H1 (cell line): ENCODE data around the gene TFDP1. TPM values are rescaled to one million over a fixed set of nuclear protein-coding genes. Genes with fewer than 3 reads are reported as not detected.

Experiments
- CTCF ChIA-PET: fragments of 300-600 bp; sonication (Branson Sonifier 250); formaldehyde crosslinking; loops from one replicate; lab custom pipeline; 2021; ENCODE audit not compliant: partially characterized antibody; lab: Charles Lee
- POLR2A ChIA-PET: fragments of 300-600 bp; sonication (Branson Sonifier 250); formaldehyde crosslinking; loops from one replicate; lab custom pipeline; 2021; ENCODE audit warnings: inconsistent platforms; ENCODE audit not compliant: partially characterized antibody; lab: Charles Lee
- DNase-seq, 2 experiments: peaks; one replicate each; pipeline versions ENCODE4 v3.0.0 to v3.0.0-alpha.2; 2010 to 2022; ENCODE audit warnings: low spot score in 2 of 2, low read depth in 1 of 2, mixed read lengths in 1 of 2
- FAIRE-seq: peaks from 2 replicates; lab custom pipeline; 2011; peaks lifted over from hg19 to GRCh38; lab: Jason Lieb, UNC
- H2AFZ ChIP-seq: 2 replicates; pipeline ENCODE4 v1.8.1; 2012; ENCODE audit warnings: low read length, inconsistent platforms
- H2AK5ac ChIP-seq: 2 replicates; pipeline ENCODE4 v1.6.1; 2013; ENCODE audit warnings: low read depth, low read length
- H2BK120ac ChIP-seq: replicated peaks from 2 replicates; pipeline ENCODE3; 2013; ENCODE audit warnings: low read depth, low read length, inconsistent platforms
- H2BK12ac ChIP-seq: 2 replicates; pipeline ENCODE4 v1.6.1; 2013; ENCODE audit warnings: low read depth, low read length
- H2BK15ac ChIP-seq: 2 replicates; pipeline ENCODE4 v1.6.1; 2013; ENCODE audit warnings: low read length
- H2BK20ac ChIP-seq: 2 replicates; pipeline ENCODE4 v1.6.1; 2013; ENCODE audit warnings: low read length
- H2BK5ac ChIP-seq: 2 replicates; pipeline ENCODE4 v1.6.1; 2013; ENCODE audit warnings: low read depth, low read length
- H3K14ac ChIP-seq: 2 replicates; pipeline ENCODE4 v1.6.1; 2013; ENCODE audit warnings: inconsistent platforms; ENCODE audit not compliant: insufficient read length
- H3K18ac ChIP-seq: 2 replicates; pipeline ENCODE4 v1.6.1; 2013; ENCODE audit warnings: low read length; ENCODE audit errors: extremely low read depth
- H3K23ac ChIP-seq: 2 replicates; pipeline ENCODE4 v1.6.1; 2013; ENCODE audit warnings: inconsistent platforms; ENCODE audit not compliant: insufficient read length
- H3K23me2 ChIP-seq: 2 replicates; pipeline ENCODE4 v1.6.1; 2013; ENCODE audit warnings: low read depth, low read length
- H3K27ac ChIP-seq: 2 replicates; pipeline ENCODE4 v1.6.1; 2011; ENCODE audit warnings: low read depth, low read length, inconsistent platforms
- H3K27me3 ChIP-seq, 4 experiments: replicated peaks in 1 of 4; 1 replicate in 1 of 4; 2 replicates in 3 of 4; pipeline versions ENCODE4 v1.6.1 to v1.8.1; 2011 to 2013; ENCODE audit warnings: low read length in 3 of 4, mild to moderate bottlenecking in 3 of 4, inconsistent platforms in 2 of 4, mixed read lengths in 2 of 4, moderate library complexity in 1 of 4; ENCODE audit not compliant: control insufficient read depth in 3 of 4, insufficient read depth in 3 of 4; ENCODE audit errors: extremely low read depth in 1 of 4
- H3K36me3 ChIP-seq, 4 experiments: 2 replicates each; pipeline versions ENCODE4 v1.6.1 to v1.8.1; 2011 to 2013; ENCODE audit warnings: mild to moderate bottlenecking in 4 of 4, low read length in 3 of 4, moderate library complexity in 2 of 4, control low read depth in 1 of 4, inconsistent platforms in 1 of 4; ENCODE audit not compliant: insufficient read depth in 4 of 4, control insufficient read depth in 2 of 4
- H3K4ac ChIP-seq: replicated peaks from 2 replicates; pipeline ENCODE3; 2013; ENCODE audit warnings: low read length, low read depth, mixed read lengths, inconsistent platforms; ENCODE audit not compliant: insufficient read length
- H3K4me1 ChIP-seq, 4 experiments: replicated peaks in 1 of 4; 1 replicate in 1 of 4; 2 replicates in 3 of 4; pipeline versions ENCODE4 v1.6.1 to v1.8.1; 2011 to 2013; ENCODE audit warnings: low read length in 3 of 4, inconsistent platforms in 2 of 4, mixed read lengths in 1 of 4; ENCODE audit not compliant: insufficient read depth in 4 of 4, control insufficient read depth in 3 of 4
- H3K4me2 ChIP-seq, 2 experiments: 2 replicates each; pipeline versions ENCODE4 v1.6.1 to v1.8.1; 2011 to 2013; ENCODE audit warnings: low read depth in 2 of 2, low read length in 2 of 2, control low read depth in 1 of 2, inconsistent platforms in 1 of 2, mild to moderate bottlenecking in 1 of 2; ENCODE audit not compliant: insufficient read depth in 1 of 2
- H3K4me3 ChIP-seq, 4 experiments: fragments of 200-600, 300-600 bp in 1 of 4; sonication (generic), shearing (Covaris generic), sonication (Bioruptor Twin) in 1 of 4; 2 replicates each; pipeline versions ENCODE4 v1.5.1 to v1.8.1; 2011 to 2016; ENCODE audit warnings: low read length in 4 of 4, low read depth in 3 of 4, control low read depth in 2 of 4, inconsistent platforms in 2 of 4, mild to moderate bottlenecking in 2 of 4, mixed read lengths in 1 of 4, moderate library complexity in 1 of 4; ENCODE audit not compliant: insufficient read depth in 2 of 4; ENCODE audit errors: extremely low read depth in 1 of 4
- H3K56ac ChIP-seq: replicated peaks from 2 replicates; pipeline ENCODE3; 2013; ENCODE audit warnings: low read depth, mild to moderate bottlenecking, mixed read lengths, low read length, inconsistent platforms; ENCODE audit not compliant: insufficient read length
- H3K79me1 ChIP-seq: 2 replicates; pipeline ENCODE4 v1.6.1; 2013; ENCODE audit warnings: low read depth, low read length, control low read depth
- H3K79me2 ChIP-seq, 2 experiments: 2 replicates each; pipeline versions ENCODE4 v1.6.1 to v1.8.1; 2012 to 2013; ENCODE audit warnings: low read length in 2 of 2, mild to moderate bottlenecking in 2 of 2, inconsistent platforms in 1 of 2; ENCODE audit not compliant: insufficient read depth in 2 of 2, control insufficient read depth in 1 of 2
- H3K9ac ChIP-seq, 4 experiments: replicated peaks in 1 of 4; 1 replicate in 1 of 4; 2 replicates in 3 of 4; pipeline versions ENCODE4 v1.6.1 to v1.8.1; 2011 to 2013; ENCODE audit warnings: low read depth in 3 of 4, low read length in 3 of 4, control low read depth in 2 of 4, mild to moderate bottlenecking in 2 of 4, moderate library complexity in 2 of 4, inconsistent platforms in 1 of 4; ENCODE audit errors: extremely low read depth in 1 of 4
- H3K9me3 ChIP-seq, 2 experiments: 2 replicates each; pipeline versions ENCODE4 v1.6.1 to v1.8.1; 2012 to 2013; ENCODE audit warnings: mild to moderate bottlenecking in 2 of 2, moderate library complexity in 2 of 2, control low read depth in 1 of 2, inconsistent platforms in 1 of 2, low read depth in 1 of 2, low read length in 1 of 2, mixed read lengths in 1 of 2; ENCODE audit not compliant: insufficient read depth in 2 of 2
- H4K20me1 ChIP-seq, 2 experiments: replicated peaks in 1 of 2; 2 replicates each; pipeline versions ENCODE3 to v1.8.1; 2011 to 2013; ENCODE audit warnings: inconsistent platforms in 2 of 2, low read length in 2 of 2, mild to moderate bottlenecking in 1 of 2; ENCODE audit not compliant: insufficient read depth in 2 of 2, control insufficient read depth in 1 of 2
- H4K5ac ChIP-seq: 2 replicates; pipeline ENCODE4 v1.6.1; 2013; ENCODE audit warnings: low read length, low read depth, mixed read lengths, inconsistent platforms; ENCODE audit not compliant: insufficient read length
- H4K8ac ChIP-seq: 2 replicates; pipeline ENCODE4 v1.8.0; 2013; ENCODE audit warnings: mild to moderate bottlenecking, moderate library complexity, low read length, inconsistent platforms; ENCODE audit not compliant: insufficient read depth; ENCODE audit errors: extremely low read depth
- H4K91ac ChIP-seq: replicated peaks from 2 replicates; pipeline ENCODE3; 2013; ENCODE audit warnings: low read length, mixed read lengths, inconsistent platforms; ENCODE audit not compliant: insufficient read length
- ASH2L ChIP-seq: fragments of 200-600, 300-600 bp; sonication (generic); IDR thresholded peaks from one replicate; pipeline ENCODE4 v1.7.1; 2017; ENCODE audit warnings: low read length
- KDM4A ChIP-seq: IDR thresholded peaks from one replicate; pipeline ENCODE4 v1.7.1; 2012; ENCODE audit warnings: low read depth, mild to moderate bottlenecking, moderate library complexity, low read length, inconsistent platforms; ENCODE audit not compliant: severe bottlenecking
- MAFK ChIP-seq: IDR thresholded peaks from 2 replicates; pipeline ENCODE4 v1.6.1; 2012; ENCODE audit warnings: low read depth, mild to moderate bottlenecking, improper control_type of control experiment, low read length
- MAX ChIP-seq: IDR thresholded peaks from 2 replicates; pipeline ENCODE4 v1.6.1; 2012; ENCODE audit warnings: inconsistent platforms
- NRF1 ChIP-seq: IDR thresholded peaks from 2 replicates; pipeline ENCODE4 v1.6.1; 2011; ENCODE audit warnings: mild to moderate bottlenecking, low read depth, low read length, improper control_type of control experiment
- RAD21 ChIP-seq, 2 experiments: IDR thresholded peaks in 1 of 2; conservative IDR thresholded peaks in 1 of 2; 2 replicates each; pipeline ENCODE4 v1.6.1; 2011; ENCODE audit warnings: low read depth in 2 of 2, low read length in 2 of 2, improper control_type of control experiment in 1 of 2, inconsistent platforms in 1 of 2, mild to moderate bottlenecking in 1 of 2, moderate library complexity in 1 of 2
- RBBP5 ChIP-seq: IDR thresholded peaks from 2 replicates; pipeline ENCODE4 v1.7.1; 2012; ENCODE audit warnings: low read depth, mild to moderate bottlenecking, inconsistent platforms, low read length, moderate library complexity, borderline replicate concordance
- RFX5 ChIP-seq: IDR thresholded peaks from 2 replicates; pipeline ENCODE4 v1.6.1; 2011; ENCODE audit warnings: low read depth, low read length, improper control_type of control experiment, borderline replicate concordance
- RNF2 ChIP-seq: fragments of 200-900, 300-1000 bp; sonication (generic); IDR thresholded peaks from 2 replicates; pipeline ENCODE4 v1.7.1; 2016; ENCODE audit warnings: borderline replicate concordance, low read depth, mild to moderate bottlenecking, antibody characterized with exemption, low read length; ENCODE audit not compliant: poor library complexity, severe bottlenecking; ENCODE audit errors: missing control alignments
- RXRA ChIP-seq: IDR thresholded peaks from 2 replicates; pipeline ENCODE4 v1.6.1; 2011; ENCODE audit warnings: low read depth, mild to moderate bottlenecking, low read length, moderate library complexity; ENCODE audit not compliant: insufficient read depth
- TAF1 ChIP-seq: IDR thresholded peaks from 2 replicates; pipeline ENCODE4 v1.6.1; 2011; ENCODE audit warnings: mild to moderate bottlenecking, low read depth, low read length
- WGBS, 2 experiments: shearing (Covaris generic) in 1 of 2; methylation state at CpG; one replicate each; pipeline versions ENCODE4 v1.1.6 to v1.1.7; 2013 to 2015; ENCODE audit warnings: low lambda C conversion rate in 2 of 2, mixed read lengths in 2 of 2, inconsistent platforms in 1 of 2, low coverage in 1 of 2, missing lambda C conversion rate in 1 of 2; ENCODE audit not compliant: insufficient replicate concordance in 2 of 2, insufficient coverage in 1 of 2, insufficient read length in 1 of 2; ENCODE audit errors: extremely low coverage in 1 of 2, missing lambda C conversion rate in 1 of 2; 5-methylcytosine and 5-hydroxymethylcytosine counted together
- polyA plus RNA-seq, 7 experiments: library from polyadenylated mRNA; depleted of rRNA in 3 of 7; stranded (reverse) in 5 of 7; unstranded in 2 of 7; fragments of >200 nt in 5 of 7; fragments of 200-250 nt in 2 of 7; gene quantifications; 1 replicate in 5 of 7; 2 replicates in 1 of 7; 4 replicates in 1 of 7; pipeline versions ENCODE4 v1.2.1 to v1.2.3, GENCODE V29; 2011 to 2013; ENCODE audit warnings: missing spikeins in 2 of 7, mixed read lengths in 2 of 7
- total RNA-seq: library from RNA; stranded (reverse); fragmentation: NEBNext Ultra II Directional; extraction: Animal tissue kit (Norgen Biotek cat#: 25700); gene quantifications from 2 replicates; pipeline ENCODE4 v1.2.1, GENCODE V29; 2021

Gene TFDP1
- total and polyA plus RNA-seq, 2 of the 8 experiments (the other 6 are each of a cell fraction or from before 2014, with no cell fraction given): 43.6 to 81.9 TPM

- Histone ChIP-seq H3K9ac (no peak overlapping the region), H3K23me2 (peaks cover under 1% of the 10 kb centered on the region; the same call in 1 of the 2 replicates), H4K20me1 (peaks cover 0 to 1% of the 10 kb centered on the region in 2 experiments), H2BK5ac (no peak overlapping the region), H2BK12ac (no peak overlapping the region), H2BK120ac (no peak overlapping the region), H3K79me2 (no peaks in the 10 kb centered on the region), H3K36me3 (no peaks in the 10 kb centered on the region), H3K23ac (no peak overlapping the region), H4K5ac (no peak overlapping the region), H3K4me1 (peaks cover 0 to 4% (median 2%) of the 10 kb centered on the region in 4 experiments; a peak in 2 of 7 replicates), H3K27me3 (no peaks in the 10 kb centered on the region), H2BK15ac (peak overlapping the region; percentile 31; the same call in 1 of the 2 replicates), H2AFZ (no peak overlapping the region), H4K91ac (no peak overlapping the region), H3K4me2 (no peak overlapping the region), H3K14ac (no peak overlapping the region), H3K9me3 (no peaks in the 10 kb centered on the region), H2AK5ac (no peak overlapping the region), H3K4ac (no peak overlapping the region), H3K27ac (no peak overlapping the region), H3K18ac (no peak overlapping the region), H4K8ac (peak overlapping the region; percentile 22), H3K56ac (no peak overlapping the region), H3K4me3 (no peak overlapping the region), H3K79me1 (no peaks in the 10 kb centered on the region; the same call in 1 of the 2 replicates), H2BK20ac (no peak overlapping the region)
- POLR2A ChIA-PET: interaction anchor here (1.6 to 2.2 kb wide), 4 partner anchors 13 to 72 kb away, joined by 5 to 8 read pairs (median 7); no protein-coding TSS in a partner anchor
- WGBS, 2 experiments: 47% methylated on average over 14 of the region's 14 CpGs; no CpG with 5 or more reads in 1 of the 2 experiments
- CTCF ChIA-PET: interaction anchor here (0.6 to 3.6 kb wide), 35 partner anchors 9 to 450 kb away, joined by 3 to 27 read pairs (median 5); partner anchors contain the start of gene DCUN1D2
- FAIRE-seq (peak; percentile 78), DNase-seq (peak; percentile 46 to 90)
- TF ChIP-seq RFX5 (no peak), TAF1 (no peak), KDM4A (no peak), NRF1 (no peak), RBBP5 (no peak), ASH2L (no peak), RAD21 (IDR thresholded peaks at IDR 0.05 in 1 of 2, conservative IDR thresholded peaks at IDR 0.05 in 1 of 2; ENCODE audit: low read depth in 2 of 2, low read length in 2 of 2) (peak; percentile 95 to 96), RXRA (no peak), MAFK (no peak), MAX (0 out of 2 replicates have a peak, but pooled peaks have one; percentile 32), RNF2 (no peak)
Measured at GRCh38 chr13:113562085-113562749, 22.3 kb upstream of the TFDP1 start.
